Measurements from ENCODE around the gene NEK9. TPM values are rescaled to one million over a fixed set of nuclear protein-coding genes. Genes with fewer than 3 reads are reported as not detected.

Gene NEK9
- polyA plus RNA-seq, 1 donor from 2014 or later: 9.4 TPM

- no peaks in the 10 kb centered on the region for H4K20me1 ChIP-seq (ENCODE audit: insufficient read depth)
Measured at GRCh38 chr14:75167325-75167724, 40.5 kb upstream of the NEK9 start.

GRCh38 chr14:75165586-75166391 is 38.9 kb upstream of the NEK9 start:
- H3K9me3 ChIP-seq (ENCODE audit: low read length): no peaks in the 10 kb centered on the region
- no peaks in the 10 kb centered on the region for H4K20me1 ChIP-seq (ENCODE audit: insufficient read depth)
- no peak overlapping the region for H3K9ac ChIP-seq (ENCODE audit: low read length)
- H3K4me3 ChIP-seq (ENCODE audit: low read length): no peak overlapping the region
- no peak overlapping the region for H2AFZ ChIP-seq (ENCODE audit: low read depth, low read length)
- no peak overlapping the region for H3K27ac ChIP-seq (ENCODE audit: low read length)
- H3K4me2 ChIP-seq (ENCODE audit: low read length): no peak overlapping the region
- H3K79me2 ChIP-seq (replicated peaks; ENCODE audit: insufficient read depth, low read length): peaks cover 66% of the 10 kb centered on the region
- no peaks in the 10 kb centered on the region for H3K27me3 ChIP-seq (ENCODE audit: insufficient read depth, low read depth, low read length)
- no peaks in the 10 kb centered on the region for H3K36me3 ChIP-seq (ENCODE audit: insufficient read depth, low read length)
- no peaks in the 10 kb centered on the region for H3K9me2 ChIP-seq (ENCODE audit: insufficient read depth, low read length)
- TF ChIP-seq REST (IDR thresholded peaks at IDR 0.05; ENCODE audit: borderline replicate concordance): no peak
- H3F3A ChIP-seq (ENCODE audit: insufficient read depth, low read length, poor library complexity, severe bottlenecking): no peaks in the 10 kb centered on the region

More at GRCh38 chr14:75167325-75167724, 40.5 kb upstream of the NEK9 start:
- Histone ChIP-seq H3K4me3 (ENCODE audit: low read length) (no peak overlapping the region), H3K36me3 (ENCODE audit: insufficient read depth, low read length) (no peaks in the 10 kb centered on the region), H3K4me2 (ENCODE audit: low read length) (no peak overlapping the region), H3K27me3 (ENCODE audit: insufficient read depth, low read depth, low read length) (no peaks in the 10 kb centered on the region), H3F3A (ENCODE audit: insufficient read depth, low read length, poor library complexity, severe bottlenecking) (no peaks in the 10 kb centered on the region), H3K27ac (ENCODE audit: low read length) (no peak overlapping the region), H3K9me2 (ENCODE audit: insufficient read depth, low read length) (no peaks in the 10 kb centered on the region), H3K9me3 (ENCODE audit: low read length) (no peaks in the 10 kb centered on the region), H3K79me2 (replicated peaks; ENCODE audit: insufficient read depth, low read length) (peaks cover 74% of the 10 kb centered on the region), H2AFZ (ENCODE audit: low read depth, low read length) (no peak overlapping the region), H3K9ac (ENCODE audit: low read length) (no peak overlapping the region)
- TF ChIP-seq RAD21 (conservative IDR thresholded peaks at IDR 0.05) (no peak), SMC3 (conservative IDR thresholded peaks at IDR 0.05; ENCODE audit: poor library complexity) (no peak), REST (IDR thresholded peaks at IDR 0.05; ENCODE audit: borderline replicate concordance) (no peak), POLR2AphosphoS5 (IDR thresholded peaks at IDR 0.05) (no peak), TAF1 (IDR thresholded peaks at IDR 0.05; ENCODE audit: low read depth) (no peak), EP300 (conservative IDR thresholded peaks at IDR 0.05; ENCODE audit: poor library complexity, severe bottlenecking) (no peak), CTCF (IDR thresholded peaks at IDR 0.05; ENCODE audit: poor library complexity, severe bottlenecking) (no peak), MXI1 (conservative IDR thresholded peaks at IDR 0.05; ENCODE audit: poor library complexity, severe bottlenecking) (no peak)

Data from neural cell (in vitro differentiated cells).